Omental fat pad (tissue), 4 donors: ENCODE results near the gene CTBP2. TPM values are rescaled to one million over a fixed set of nuclear protein-coding genes. Genes with fewer than 3 reads are reported as not detected.

Experiments
- ATAC-seq: fragments of 150-250 bp; one replicate; pipeline ENCODE4 v1.9.1; 2016; ENCODE audit warnings: mild to moderate bottlenecking, moderate library complexity; ENCODE audit not compliant: low FRiP score
- DNase-seq: peaks from one replicate; pipeline ENCODE4 v3.0.0-alpha.2; 2019; ENCODE audit warnings: low spot score
- total RNA-seq, 4 donors: library from RNA; depleted of rRNA; stranded (reverse); fragments of >200 nt; gene quantifications; one replicate each; pipeline ENCODE4 v1.1.0, GENCODE V29; 2016
- TF ChIP-seq, protein P1 (sequence below), 3 donors: fragments of 450-650 bp; IDR thresholded peaks; one replicate each; pipeline ENCODE4 v1.5.1; 2016 to 2017; ENCODE audit warnings: antibody characterized with exemption in 3 of 3, mild to moderate bottlenecking in 3 of 3, moderate library complexity in 2 of 3

CTBP2 gene
- total RNA-seq, 4 donors from 2014 or later, result 29.4 to 58.6 (median 46.2) TPM

DNA sequence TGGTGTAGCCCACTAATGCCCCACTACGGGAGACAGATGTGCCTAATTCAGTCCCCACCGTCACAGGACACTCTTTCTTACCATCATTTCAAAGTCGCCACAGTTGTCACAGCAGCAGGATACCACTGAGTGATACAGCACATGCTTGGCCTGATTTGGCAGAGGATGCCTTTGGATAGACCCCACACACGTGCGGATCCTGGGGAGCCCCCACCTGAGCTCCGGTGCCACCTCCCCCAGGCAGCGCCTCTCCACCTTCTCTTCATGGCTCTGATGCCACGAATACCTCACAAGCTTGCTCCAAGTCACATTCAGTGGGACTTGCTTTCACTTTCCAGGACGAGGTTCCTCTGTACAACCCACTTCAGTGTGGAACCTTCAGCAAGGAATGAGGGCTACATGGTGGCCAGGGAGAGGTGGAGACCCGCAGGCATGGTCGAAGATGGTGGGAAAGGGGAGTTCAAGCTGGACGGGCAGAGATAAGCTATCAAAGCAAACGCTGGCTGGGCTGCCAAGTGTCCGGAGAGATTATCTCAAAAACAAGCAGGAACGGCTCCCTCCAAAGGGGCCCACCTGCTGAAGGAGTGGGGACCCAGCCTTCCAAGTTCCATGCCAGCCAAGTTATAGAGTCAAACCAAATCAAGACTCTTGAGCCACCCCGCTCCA, 111.0 kb downstream of the CTBP2 start:
- TF ChIP-seq, protein P1, sequence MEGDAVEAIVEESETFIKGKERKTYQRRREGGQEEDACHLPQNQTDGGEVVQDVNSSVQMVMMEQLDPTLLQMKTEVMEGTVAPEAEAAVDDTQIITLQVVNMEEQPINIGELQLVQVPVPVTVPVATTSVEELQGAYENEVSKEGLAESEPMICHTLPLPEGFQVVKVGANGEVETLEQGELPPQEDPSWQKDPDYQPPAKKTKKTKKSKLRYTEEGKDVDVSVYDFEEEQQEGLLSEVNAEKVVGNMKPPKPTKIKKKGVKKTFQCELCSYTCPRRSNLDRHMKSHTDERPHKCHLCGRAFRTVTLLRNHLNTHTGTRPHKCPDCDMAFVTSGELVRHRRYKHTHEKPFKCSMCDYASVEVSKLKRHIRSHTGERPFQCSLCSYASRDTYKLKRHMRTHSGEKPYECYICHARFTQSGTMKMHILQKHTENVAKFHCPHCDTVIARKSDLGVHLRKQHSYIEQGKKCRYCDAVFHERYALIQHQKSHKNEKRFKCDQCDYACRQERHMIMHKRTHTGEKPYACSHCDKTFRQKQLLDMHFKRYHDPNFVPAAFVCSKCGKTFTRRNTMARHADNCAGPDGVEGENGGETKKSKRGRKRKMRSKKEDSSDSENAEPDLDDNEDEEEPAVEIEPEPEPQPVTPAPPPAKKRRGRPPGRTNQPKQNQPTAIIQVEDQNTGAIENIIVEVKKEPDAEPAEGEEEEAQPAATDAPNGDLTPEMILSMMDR (IDR thresholded peaks at IDR 0.05), result no peak
- no peak for ATAC-seq
- no peak for DNase-seq

GRCh38 chr10:125048094-125048864, 112.1 kb downstream of the CTBP2 start:
- TF ChIP-seq, protein P1 (IDR thresholded peaks at IDR 0.05), result peak in 1 of 3 donors; percentile 92
- ATAC-seq (peak; percentile 86), DNase-seq (peak; percentile 81)

GRCh38 chr10:125043841-125044658, 116.3 kb downstream of the CTBP2 start:
- TF ChIP-seq, protein P1 (IDR thresholded peaks at IDR 0.05), result no peak
- ATAC-seq, result no peak
- no peak for DNase-seq

DNA sequence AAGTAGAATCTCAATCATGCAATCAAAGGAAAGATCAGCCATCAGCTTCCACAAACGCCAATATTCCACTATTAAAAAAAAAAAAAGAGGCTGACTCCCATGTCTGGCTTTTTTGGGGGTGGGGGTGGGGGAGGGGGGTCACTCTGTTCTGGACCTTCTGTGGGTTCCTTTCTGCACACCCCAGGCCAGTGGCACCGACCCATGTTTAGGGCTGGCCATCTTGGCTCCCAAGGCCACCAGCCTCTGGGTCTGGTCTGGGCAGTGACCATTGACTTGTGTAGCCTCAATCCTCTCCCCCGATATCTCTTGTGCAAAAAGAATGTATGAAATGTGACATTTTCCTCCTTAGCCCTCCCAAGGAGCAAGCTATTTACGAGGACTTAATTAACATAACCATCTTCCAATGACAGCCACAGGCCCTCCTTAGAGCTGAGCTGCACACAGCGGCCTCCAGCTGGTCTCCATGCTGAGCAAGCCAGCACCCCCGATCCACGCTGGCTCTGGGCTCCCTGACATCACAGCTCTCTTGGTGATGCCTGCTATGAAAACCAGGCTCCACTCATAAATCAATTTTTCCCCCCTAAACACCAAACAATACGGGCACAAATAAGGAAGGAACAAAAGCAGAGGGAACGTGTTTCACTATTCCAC, 118.4 kb downstream of the CTBP2 start:
- ATAC-seq (no peak), DNase-seq (no peak)
- TF ChIP-seq, protein P1 (IDR thresholded peaks at IDR 0.05), result no peak

- ATAC-seq, result no peak
- TF ChIP-seq, protein P1 (IDR thresholded peaks at IDR 0.05), result no peak
- no peak for DNase-seq
Observed at GRCh38 chr10:125039354-125039769, 121.0 kb downstream of the CTBP2 start.

DNA sequence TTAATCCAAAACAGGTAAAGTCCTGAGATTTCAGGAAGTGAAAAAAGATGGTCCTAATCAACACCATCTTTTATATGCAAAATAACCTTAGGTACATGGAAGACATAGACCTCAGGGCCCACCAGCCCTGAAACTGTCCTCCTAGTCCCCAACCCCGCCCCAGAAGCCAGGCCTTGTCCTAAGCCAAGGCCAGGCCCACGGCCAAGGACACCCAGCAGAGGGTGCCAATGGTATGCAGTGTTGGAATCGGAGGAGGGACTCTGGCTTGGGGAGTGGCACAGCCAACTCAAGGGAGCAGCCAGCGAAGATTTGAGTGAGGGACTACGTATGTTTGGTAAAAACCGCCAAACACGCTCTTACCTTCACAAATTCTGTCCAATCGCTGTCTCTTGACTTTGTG, 121.7 kb downstream of the CTBP2 start:
- TF ChIP-seq, protein P1 (IDR thresholded peaks at IDR 0.05), result no peak
- ATAC-seq, result no peak
- DNase-seq, result no peak
